ENCODE results near the gene SSR4.

GRCh38 chrX:153778684-153779101 is 15.8 kb upstream of the SSR4 start:
- TF ChIP-seq, protein P1, sequence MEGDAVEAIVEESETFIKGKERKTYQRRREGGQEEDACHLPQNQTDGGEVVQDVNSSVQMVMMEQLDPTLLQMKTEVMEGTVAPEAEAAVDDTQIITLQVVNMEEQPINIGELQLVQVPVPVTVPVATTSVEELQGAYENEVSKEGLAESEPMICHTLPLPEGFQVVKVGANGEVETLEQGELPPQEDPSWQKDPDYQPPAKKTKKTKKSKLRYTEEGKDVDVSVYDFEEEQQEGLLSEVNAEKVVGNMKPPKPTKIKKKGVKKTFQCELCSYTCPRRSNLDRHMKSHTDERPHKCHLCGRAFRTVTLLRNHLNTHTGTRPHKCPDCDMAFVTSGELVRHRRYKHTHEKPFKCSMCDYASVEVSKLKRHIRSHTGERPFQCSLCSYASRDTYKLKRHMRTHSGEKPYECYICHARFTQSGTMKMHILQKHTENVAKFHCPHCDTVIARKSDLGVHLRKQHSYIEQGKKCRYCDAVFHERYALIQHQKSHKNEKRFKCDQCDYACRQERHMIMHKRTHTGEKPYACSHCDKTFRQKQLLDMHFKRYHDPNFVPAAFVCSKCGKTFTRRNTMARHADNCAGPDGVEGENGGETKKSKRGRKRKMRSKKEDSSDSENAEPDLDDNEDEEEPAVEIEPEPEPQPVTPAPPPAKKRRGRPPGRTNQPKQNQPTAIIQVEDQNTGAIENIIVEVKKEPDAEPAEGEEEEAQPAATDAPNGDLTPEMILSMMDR (IDR thresholded peaks at IDR 0.05): no peak
- TF ChIP-seq POLR2A (IDR thresholded peaks at IDR 0.05; ENCODE audit: low read depth): no peak
